Measurements from ENCODE around the gene RNF186. TPM values are rescaled to one million over a fixed set of nuclear protein-coding genes. Genes with fewer than 3 reads are reported as not detected.
A peak's percentile ranks its signal among the peaks of the same experiment; 100 is the strongest.
"Not testable (repeated sequence)": the region's sequence is repeated elsewhere in the genome, so short reads cannot be mapped to it uniquely, and the experiment has no call there.

The RNF186 gene
- polyA plus RNA-seq, 6 donors from 2014 or later: not detected

DNA sequence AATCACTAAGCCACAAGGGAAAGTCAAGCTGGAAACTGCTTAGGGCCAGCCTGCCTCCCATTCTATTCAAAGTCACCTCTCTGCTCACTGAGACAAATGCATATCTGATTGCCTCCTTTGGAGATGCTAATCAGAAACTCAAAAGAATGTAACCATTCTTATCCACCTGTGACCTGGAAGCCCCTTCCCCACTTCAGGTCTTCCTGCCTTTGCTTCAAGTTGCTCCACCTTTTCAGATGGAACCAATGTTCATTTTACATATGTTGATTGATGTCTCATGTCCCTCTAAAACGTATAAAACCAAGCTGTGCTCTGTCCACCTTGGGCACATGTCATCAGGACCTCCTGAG lies 1.6 kb upstream of the RNF186 start:
- not testable (repeated sequence) for H3K4me3 Mint-ChIP-seq; H3K36me3 Mint-ChIP-seq; H3K9me3 Mint-ChIP-seq; H3K4me1 Mint-ChIP-seq; ATAC-seq (ENCODE audit: low read depth in 2 of 2); DNase-seq
- Mint-ChIP-seq H3K27me3 (peaks cover 8 to 25% (median 21%) of the 10 kb centered on the region in 3 donors), H3K27ac (peak overlapping the region in 1 of 6 donors; percentile 58)

DNA sequence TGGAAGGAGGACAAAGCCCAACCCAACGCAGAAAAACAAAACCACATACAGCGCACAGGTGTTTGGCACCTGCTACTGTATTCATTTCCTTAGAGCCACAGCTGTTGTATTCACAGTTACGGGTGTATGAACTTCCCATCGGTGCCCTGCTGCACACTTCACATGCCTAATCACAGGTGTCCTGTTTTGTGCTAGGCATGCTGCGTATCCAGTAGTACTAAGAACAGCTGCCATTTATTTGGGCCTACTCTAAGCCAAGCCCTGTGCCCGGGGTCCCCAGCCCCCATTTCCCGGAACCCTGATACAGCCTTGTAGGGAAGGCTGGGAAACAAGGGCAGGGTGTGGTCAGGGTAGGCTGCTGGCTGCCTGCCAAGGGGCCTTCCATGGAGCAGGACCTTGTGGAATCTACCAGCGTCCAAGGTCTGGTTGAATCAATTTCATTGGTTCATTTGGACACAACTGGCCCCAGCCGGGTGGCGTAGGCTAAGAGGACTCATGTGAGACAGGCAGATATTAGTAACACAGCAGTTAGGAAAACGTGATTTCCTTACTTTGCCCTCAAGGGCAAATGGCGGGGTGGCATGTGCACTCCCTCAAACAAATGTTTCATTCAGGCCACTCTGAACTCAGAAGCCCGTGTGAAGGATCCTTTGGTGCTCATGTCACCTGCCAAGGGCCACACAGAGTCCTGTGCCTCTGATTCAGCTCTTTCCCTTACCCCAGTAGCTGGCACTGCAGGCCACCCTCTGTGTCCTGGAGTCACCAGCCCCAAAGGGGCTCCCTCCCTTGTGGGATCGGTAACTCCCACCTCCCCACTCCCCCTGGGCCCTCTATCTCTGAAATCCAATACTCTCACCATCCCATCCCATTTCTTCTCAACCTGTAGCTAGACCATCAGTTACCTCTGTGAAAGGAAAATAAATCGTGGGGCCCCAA lies 986 bp upstream of the RNF186 start:
- Mint-ChIP-seq H3K36me3 (no peaks in the 10 kb centered on the region), H3K27ac (no peak overlapping the region)
- DNase-seq: no peak

DNA sequence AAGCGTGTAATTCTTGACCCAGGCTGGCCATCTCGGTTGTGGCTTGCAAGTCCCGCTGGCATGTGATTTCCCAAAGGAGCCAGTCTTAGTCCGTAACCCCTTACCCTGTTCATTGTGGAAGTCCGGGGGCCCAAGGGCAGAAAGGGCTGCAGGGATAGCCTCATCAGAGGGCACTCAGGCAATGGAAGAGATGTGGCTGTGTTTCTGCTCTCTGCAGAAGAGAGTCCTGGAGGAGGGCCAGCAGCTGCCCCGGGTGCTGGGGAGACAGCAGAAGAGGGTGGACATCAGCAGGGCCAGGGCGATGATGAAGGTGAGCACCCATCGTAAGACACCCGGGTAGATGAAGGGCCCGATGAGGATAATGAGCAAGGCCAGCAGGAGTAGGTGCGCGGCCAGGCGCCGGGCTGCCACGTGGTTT lies 830 bp downstream of the RNF186 start:
- Mint-ChIP-seq H3K36me3 (no peaks in the 10 kb centered on the region), H3K4me1 (no peaks in the 10 kb centered on the region), H3K27me3 (peaks cover 4 to 22% (median 21%) of the 10 kb centered on the region in 3 donors)

More for the DNA sequence above, 986 bp upstream of the RNF186 start:
- no peaks in the 10 kb centered on the region for H3K9me3 Mint-ChIP-seq
- no peak for ATAC-seq (ENCODE audit: low read depth in 2 of 2)
- H3K4me3 Mint-ChIP-seq: no peak overlapping the region
- peaks cover 4 to 29% (median 21%) of the 10 kb centered on the region in 3 donors for H3K27me3 Mint-ChIP-seq
- no peaks in the 10 kb centered on the region for H3K4me1 Mint-ChIP-seq

DNA sequence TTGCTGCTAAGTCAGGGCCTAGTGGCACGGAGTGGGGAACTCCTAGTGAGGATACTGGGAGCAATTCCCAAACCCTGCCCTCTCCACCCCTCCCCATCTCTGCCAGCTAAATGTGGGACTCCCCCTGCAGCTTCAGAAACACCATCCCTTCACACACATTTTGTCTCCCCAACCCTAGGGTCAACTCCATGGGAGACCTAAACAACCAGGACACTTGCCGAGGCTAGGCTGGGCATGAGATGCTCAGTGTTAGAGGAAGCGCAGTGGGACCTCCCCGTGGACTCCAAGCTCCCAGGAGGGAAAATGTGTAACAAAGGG lies 1.5 kb downstream of the RNF186 start:
- Mint-ChIP-seq H3K36me3 (no peaks in the 10 kb centered on the region), H3K9me3 (no peaks in the 10 kb centered on the region), H3K4me1 (no peaks in the 10 kb centered on the region), H3K27me3 (peaks cover 4 to 27% (median 21%) of the 10 kb centered on the region in 3 donors), H3K4me3 (no peak overlapping the region), H3K27ac (no peak overlapping the region)
- DNase-seq: no peak
- no peak for ATAC-seq (ENCODE audit: low read depth in 2 of 2)

More for the DNA sequence above, 830 bp downstream of the RNF186 start:
- DNase-seq: no peak
- no peak for ATAC-seq (ENCODE audit: low read depth in 2 of 2)
- Mint-ChIP-seq H3K9me3 (no peaks in the 10 kb centered on the region), H3K27ac (peak overlapping the region in 1 of 6 donors; percentile 21), H3K4me3 (no peak overlapping the region)

DNA sequence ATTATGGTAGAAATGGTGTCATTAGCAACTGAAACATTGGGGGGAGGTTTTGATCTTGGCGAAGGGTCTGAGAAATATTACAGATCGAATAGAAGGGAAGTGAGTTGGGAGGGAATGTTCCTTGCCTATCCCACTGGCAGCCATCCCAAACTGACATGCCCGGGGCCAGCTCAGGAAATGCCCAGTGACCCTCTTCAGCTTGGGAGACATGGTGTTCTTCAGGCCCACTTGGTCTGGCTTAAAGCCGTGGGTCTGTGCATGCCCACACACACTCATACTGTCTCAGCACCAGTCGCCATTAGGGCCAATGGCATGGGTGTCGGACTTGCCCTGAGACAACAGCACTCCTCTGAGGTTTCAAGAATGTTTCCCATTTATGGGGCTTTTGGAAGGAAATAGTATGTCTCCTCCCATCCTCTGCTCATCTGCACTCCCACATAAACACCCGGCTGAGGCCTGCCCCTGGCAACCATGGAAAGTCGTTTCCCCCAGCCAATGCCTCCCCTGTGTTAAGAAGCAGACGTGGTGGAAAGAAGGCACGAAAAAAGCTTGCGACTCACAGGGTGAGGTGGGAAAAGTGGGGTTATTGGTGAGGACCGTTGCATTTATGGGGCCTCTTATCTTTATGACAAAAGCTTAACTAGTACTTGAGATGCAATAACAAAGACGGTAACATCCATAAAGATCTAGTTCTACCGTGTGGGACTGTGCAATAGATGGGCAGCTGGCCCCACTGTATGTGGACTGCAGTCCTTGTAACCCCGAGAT lies 2.0 kb downstream of the RNF186 start:
- ATAC-seq (ENCODE audit: low read depth in 2 of 2) (no peak), DNase-seq (no peak)
- H3K27ac Mint-ChIP-seq: no peak overlapping the region
- H3K4me1 Mint-ChIP-seq: no peaks in the 10 kb centered on the region
- H3K36me3 Mint-ChIP-seq: no peaks in the 10 kb centered on the region
- no peak overlapping the region for H3K4me3 Mint-ChIP-seq
- peaks cover 4 to 33% (median 27%) of the 10 kb centered on the region in 3 donors for H3K27me3 Mint-ChIP-seq
- H3K9me3 Mint-ChIP-seq: no peaks in the 10 kb centered on the region

DNA sequence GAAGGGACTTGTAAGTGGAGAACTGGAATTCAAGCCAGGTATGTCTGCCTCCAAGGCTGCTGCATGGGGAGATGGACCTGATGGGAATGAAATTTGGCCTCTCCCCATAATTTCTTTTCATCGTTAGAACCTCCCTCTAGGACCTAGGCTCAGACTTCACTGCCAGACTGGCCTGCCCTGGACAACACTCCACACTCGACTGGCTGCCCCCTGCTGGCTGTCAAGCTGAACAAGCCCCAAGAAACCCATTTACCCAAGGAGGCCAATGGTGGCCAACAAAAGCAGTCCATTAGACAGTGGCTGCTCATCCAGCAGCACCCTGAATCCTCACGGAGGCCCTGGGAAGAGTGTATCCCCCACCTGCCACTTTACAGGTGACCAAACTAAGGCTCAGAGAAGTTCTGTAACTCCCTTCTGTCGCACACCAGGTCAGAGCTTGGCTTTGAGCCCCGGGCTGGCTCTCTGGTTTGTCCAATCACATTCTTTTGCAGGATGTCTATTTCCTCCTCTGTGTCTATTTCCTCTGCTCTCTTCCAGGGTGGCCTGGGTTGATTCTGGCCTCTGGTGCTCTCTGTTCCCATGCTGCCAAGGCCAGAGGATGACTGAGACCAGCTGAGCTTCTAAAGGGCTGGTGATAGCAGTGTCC lies 3.8 kb downstream of the RNF186 start:
- DNase-seq (no peak), ATAC-seq (ENCODE audit: low read depth in 2 of 2) (no peak)
- H3K9me3 Mint-ChIP-seq: no peaks in the 10 kb centered on the region
- H3K4me3 Mint-ChIP-seq: no peak overlapping the region
- peaks cover 0 to 42% (median 29%) of the 10 kb centered on the region in 3 donors for H3K27me3 Mint-ChIP-seq
- H3K36me3 Mint-ChIP-seq: no peaks in the 10 kb centered on the region
- no peaks in the 10 kb centered on the region for H3K4me1 Mint-ChIP-seq
- peak overlapping the region in 1 of 6 donors; percentile 27 for H3K27ac Mint-ChIP-seq

DNA sequence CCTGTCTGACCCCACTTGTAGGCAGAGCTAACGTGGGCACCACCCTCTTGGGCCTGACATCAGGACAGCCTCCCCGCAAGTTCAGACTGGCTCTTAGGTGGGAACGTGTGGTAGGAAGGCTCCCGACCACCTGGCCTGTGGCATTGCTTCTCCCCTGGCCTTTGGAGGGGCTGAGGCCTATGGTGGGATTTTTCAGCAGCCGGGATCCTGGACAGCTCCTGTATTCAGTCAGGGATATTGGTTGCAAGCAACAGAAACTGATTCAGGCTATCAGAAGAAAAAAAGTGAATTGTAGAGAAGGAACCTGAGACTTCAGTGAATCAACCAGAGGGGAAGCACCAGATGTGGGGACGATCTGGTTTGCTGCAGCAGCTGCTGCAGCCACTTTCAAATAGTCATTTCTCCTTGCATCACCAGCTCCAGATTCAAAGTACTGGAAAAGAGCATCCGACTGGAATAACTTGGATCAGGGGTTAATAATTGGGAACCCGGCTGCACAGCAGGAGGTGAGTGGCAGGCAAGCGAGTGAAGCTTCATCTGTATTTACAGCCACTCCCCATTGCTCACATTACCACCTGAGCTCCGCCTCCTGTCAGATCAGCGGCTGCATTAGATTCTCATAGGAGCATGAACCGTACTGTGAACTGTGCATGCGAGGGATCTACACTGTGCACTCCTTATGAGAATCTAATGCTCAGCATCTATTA lies 5.9 kb downstream of the RNF186 start:
- ATAC-seq (ENCODE audit: low read depth in 2 of 2) (no peak), DNase-seq (no peak)
- Mint-ChIP-seq H3K4me1 (no peaks in the 10 kb centered on the region), H3K4me3 (no peak overlapping the region), H3K27ac (no peak overlapping the region), H3K36me3 (no peaks in the 10 kb centered on the region), H3K27me3 (peaks cover 0 to 38% (median 23%) of the 10 kb centered on the region in 3 donors), H3K9me3 (no peaks in the 10 kb centered on the region)

DNA sequence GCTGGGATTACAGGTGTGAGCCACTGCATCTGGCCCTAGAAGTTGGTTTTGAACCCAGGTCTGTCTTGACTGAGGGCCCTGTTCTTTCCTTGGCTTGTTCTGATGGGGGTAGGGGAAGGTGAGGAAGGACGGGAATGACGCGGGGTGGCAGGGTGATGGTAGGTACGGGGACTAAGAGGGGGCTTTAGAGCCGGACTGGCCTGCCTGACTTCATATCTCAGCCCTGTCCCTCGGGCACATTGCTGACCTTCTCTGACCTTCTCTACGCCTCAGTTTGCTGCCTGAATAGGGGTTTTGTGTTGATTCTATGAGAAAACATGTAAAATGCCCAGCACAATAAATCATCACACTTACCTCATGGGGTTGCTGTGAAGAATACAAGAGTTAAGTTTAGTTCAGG lies 6.7 kb downstream of the RNF186 start:
- H3K4me3 Mint-ChIP-seq: no peak overlapping the region
- H3K36me3 Mint-ChIP-seq: no peaks in the 10 kb centered on the region
- no peak for DNase-seq
- H3K27me3 Mint-ChIP-seq: peaks cover 0 to 31% (median 14%) of the 10 kb centered on the region in 3 donors
- H3K9me3 Mint-ChIP-seq: no peaks in the 10 kb centered on the region
- H3K27ac Mint-ChIP-seq: no peak overlapping the region
- H3K4me1 Mint-ChIP-seq: no peaks in the 10 kb centered on the region
- ATAC-seq (ENCODE audit: low read depth in 2 of 2): no peak

DNA sequence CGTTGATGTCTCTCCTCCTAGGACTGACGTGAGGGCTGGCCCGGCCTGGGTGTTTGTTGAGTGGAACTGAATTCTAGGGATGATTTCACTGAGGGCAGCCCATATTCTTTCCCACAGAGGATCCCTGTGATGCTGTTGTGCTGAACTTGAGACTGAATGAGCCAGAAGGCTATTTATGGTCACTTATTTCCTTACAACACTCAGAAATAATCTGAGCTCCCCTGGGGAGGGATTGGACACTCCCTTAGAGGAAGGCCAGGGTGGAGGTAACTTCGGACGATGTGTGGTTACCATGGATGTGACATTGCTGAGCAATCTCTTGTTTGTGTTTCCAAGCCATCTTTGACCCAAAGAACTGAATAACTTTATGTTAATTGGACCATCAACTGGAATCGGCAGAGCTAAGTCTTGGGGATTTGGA lies 10.2 kb downstream of the RNF186 start:
- H3K36me3 Mint-ChIP-seq: no peaks in the 10 kb centered on the region
- peak overlapping the region in 1 of 6 donors; percentile 85 for H3K27ac Mint-ChIP-seq
- H3K4me1 Mint-ChIP-seq: peaks cover 4 to 13% (median 5%) of the 10 kb centered on the region in 3 donors
- ATAC-seq (ENCODE audit: low read depth in 2 of 2) (no peak), DNase-seq (no peak)
- peaks cover 0 to 25% (median 14%) of the 10 kb centered on the region in 3 donors for H3K27me3 Mint-ChIP-seq
- no peak overlapping the region for H3K4me3 Mint-ChIP-seq
- H3K9me3 Mint-ChIP-seq: no peaks in the 10 kb centered on the region

DNA sequence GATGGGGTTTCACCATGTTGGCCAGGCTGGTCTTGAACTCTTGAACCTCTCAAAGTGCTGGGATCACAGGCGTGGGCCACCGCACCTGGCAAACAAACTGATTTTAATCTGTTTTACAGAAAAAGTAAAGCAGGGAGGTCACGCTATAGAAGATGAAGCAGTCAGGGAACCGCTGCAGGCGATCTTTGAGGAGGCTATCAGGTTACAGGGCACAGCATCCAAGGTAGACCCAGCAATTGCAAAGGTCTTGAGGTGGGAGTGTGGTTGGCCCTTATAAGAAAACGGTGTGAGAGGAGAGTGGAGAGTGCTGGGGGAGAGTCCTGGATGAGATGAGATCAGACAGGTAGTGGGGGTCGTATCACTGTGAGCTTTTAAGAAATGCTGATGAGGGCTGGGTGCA lies 12.8 kb downstream of the RNF186 start:
- Mint-ChIP-seq H3K4me3 (peak overlapping the region in 2 of 8 donors; percentile 43 to 87), H3K9me3 (no peaks in the 10 kb centered on the region)

DNA sequence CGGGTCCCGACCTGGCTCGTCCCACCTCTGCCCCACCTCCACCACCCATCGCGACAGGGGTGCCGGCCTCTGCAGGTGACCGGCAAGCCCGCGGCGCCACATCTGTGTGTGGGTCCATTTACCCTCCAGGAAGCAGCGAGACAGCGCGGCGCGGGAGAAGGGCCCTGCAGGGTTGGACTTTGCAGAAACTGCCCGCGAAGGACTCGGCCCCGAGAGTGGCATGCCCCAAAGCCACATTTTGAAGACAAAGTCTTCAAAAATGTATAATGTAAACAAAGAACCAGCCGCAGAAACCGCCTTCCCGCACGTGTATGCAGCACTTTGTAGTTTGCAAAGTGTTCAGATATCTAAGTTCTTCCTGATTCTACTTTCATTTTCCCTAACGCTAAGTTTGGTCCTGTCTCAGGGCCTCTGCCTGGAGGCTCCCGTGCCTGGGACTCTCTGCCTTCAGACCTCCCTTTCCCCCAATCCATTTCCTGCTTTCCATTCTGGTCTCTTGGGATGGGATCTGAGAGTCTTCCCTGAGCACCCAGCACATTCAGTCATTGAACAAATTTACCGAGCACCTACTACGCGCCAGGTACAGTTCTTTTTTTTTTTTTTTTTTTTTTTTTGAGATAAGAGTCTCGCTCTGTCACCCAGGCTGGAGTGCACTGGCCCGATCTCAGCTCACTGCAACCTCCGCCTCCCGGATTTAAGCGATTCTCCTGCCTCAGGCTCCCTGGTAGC lies 14.8 kb downstream of the RNF186 start:
- Mint-ChIP-seq H3K4me1 (peaks cover 16 to 28% (median 27%) of the 10 kb centered on the region in 3 donors), H3K36me3 (peaks cover 0 to 7% of the 10 kb centered on the region in 2 donors), H3K4me3 (peak overlapping the region; percentile 87 to 99 (median 94)), H3K27me3 (peaks cover 0 to 4% (median 0%) of the 10 kb centered on the region in 3 donors), H3K27ac (peak overlapping the region; percentile 72 to 98 (median 93)), H3K9me3 (no peaks in the 10 kb centered on the region)
- DNase-seq: peak; percentile 31
- peak; percentile 52 to 62 for ATAC-seq (ENCODE audit: low read depth in 2 of 2)

More for the DNA sequence above, 12.8 kb downstream of the RNF186 start:
- DNase-seq (no peak), ATAC-seq (ENCODE audit: low read depth in 2 of 2) (no peak)
- Mint-ChIP-seq H3K4me1 (peaks cover 12 to 28% (median 17%) of the 10 kb centered on the region in 3 donors), H3K36me3 (no peaks in the 10 kb centered on the region), H3K27ac (peak overlapping the region in 2 of 6 donors; percentile 4 to 28), H3K27me3 (peaks cover 0 to 6% (median under 1%) of the 10 kb centered on the region in 3 donors)
